Keratinocyte (primary cell): ENCODE results near the gene ZNF354B.
A peak's percentile ranks its signal among the peaks of the same experiment; 100 is the strongest.

Experiments used
- CTCF ChIP-seq, 3 experiments: IDR thresholded peaks in 1 of 3; conservative IDR thresholded peaks in 1 of 3; optimal IDR thresholded peaks in 1 of 3; 2 replicates in 2 of 3; 3 replicates in 1 of 3; pipeline versions ENCODE3 to v1.5.1; 2011; ENCODE audit warnings: low read length in 3 of 3, mild to moderate bottlenecking in 3 of 3, moderate library complexity in 2 of 3, control low read depth in 1 of 3, inconsistent platforms in 1 of 3; ENCODE audit not compliant: insufficient read depth in 2 of 3; ENCODE audit errors: extremely low read depth in 1 of 3
- EZH2 ChIP-seq: IDR thresholded peaks from one replicate; pipeline ENCODE4 v1.6.1; 2012; ENCODE audit warnings: inconsistent platforms, mild to moderate bottlenecking, low read length, moderate library complexity

DNA sequence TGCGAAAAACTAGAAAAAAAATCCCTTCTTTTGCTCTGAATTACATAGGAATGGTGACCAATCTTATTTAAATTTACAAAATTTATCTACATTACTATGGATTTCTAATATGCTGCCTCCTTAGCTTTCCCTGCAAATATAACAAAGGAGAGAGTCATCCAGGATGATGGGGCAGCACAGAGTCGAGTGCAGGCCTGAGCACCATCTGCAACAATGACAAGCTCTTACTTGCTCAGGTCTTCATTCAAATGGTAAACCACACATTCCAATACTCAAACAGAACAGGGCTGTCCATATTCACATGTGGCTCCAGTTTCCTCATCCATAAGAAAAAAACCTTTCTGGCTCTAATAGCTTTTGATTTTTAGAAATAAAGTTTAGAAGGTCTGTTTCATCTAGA, 33.5 kb upstream of the ZNF354B start:
- peak in 1 of 3 experiments; percentile 6 for TF ChIP-seq CTCF (optimal IDR thresholded peaks at IDR 0.05 in 1 of 3, IDR thresholded peaks at IDR 0.05 in 1 of 3, conservative IDR thresholded peaks at IDR 0.05 in 1 of 3; ENCODE audit: extremely low read depth in 1 of 3, insufficient read depth in 2 of 3, low read length in 3 of 3)
- TF ChIP-seq EZH2, result no peak
